Vagina (tissue), 2 donors: ENCODE data around the gene SPOCK1. TPM values are rescaled to one million over a fixed set of nuclear protein-coding genes. Genes with fewer than 3 reads are reported as not detected.

Source experiments
- DNase-seq, 2 donors: peaks; one replicate each; pipeline ENCODE4 v3.0.0-alpha.2; 2017; ENCODE audit errors: extremely low spot score in 2 of 2
- H3K27ac ChIP-seq: fragments of 200-600 bp; sonication (generic); one replicate; pipeline ENCODE4 v1.5.1; 2019
- H3K27me3 ChIP-seq: fragments of 200-600 bp; sonication (generic); one replicate; pipeline ENCODE4 v1.5.1; 2019
- H3K36me3 ChIP-seq, 2 donors: fragments of 200-600 bp; sonication (generic); one replicate each; pipeline ENCODE4 v1.5.1; 2017 to 2019
- H3K4me1 ChIP-seq: fragments of 200-600 bp; sonication (generic); one replicate; pipeline ENCODE4 v1.5.1; 2019
- H3K4me3 ChIP-seq, 2 donors: fragments of 200-600 bp; sonication (generic); 1 replicate in 1 of 2; 2 replicates in 1 of 2; pipeline ENCODE4 v1.5.1; 2016 to 2019
- H3K9me3 ChIP-seq: fragments of 200-600 bp; sonication (generic); one replicate; pipeline ENCODE4 v1.5.1; 2019
- CTCF ChIP-seq, 3 experiments: fragments of 450-650 bp in 2 of 3; fragments of 200-600 bp in 1 of 3; sonication (generic) in 1 of 3; IDR thresholded peaks; one replicate each; pipeline ENCODE4 v1.5.1; 2017 to 2019; ENCODE audit warnings: antibody characterized with exemption in 3 of 3, mild to moderate bottlenecking in 2 of 3, moderate library complexity in 2 of 3
- POLR2A ChIP-seq, 2 donors: fragments of 450-650 bp; IDR thresholded peaks; one replicate each; pipeline ENCODE4 v1.6.1; 2017; ENCODE audit warnings: antibody characterized with exemption in 2 of 2, mild to moderate bottlenecking in 2 of 2, moderate library complexity in 2 of 2
- POLR2AphosphoS5 ChIP-seq, 2 donors: sonication (generic); formaldehyde crosslinking; IDR thresholded peaks; one replicate each; pipeline ENCODE4 v1.9.0; 2017; ENCODE audit warnings: antibody characterized with exemption in 2 of 2, mild to moderate bottlenecking in 2 of 2, low read depth in 1 of 2; ENCODE audit not compliant: insufficient read depth in 1 of 2
- intact Hi-C: fragments of 100-400 bp; cut with DNase I; formaldehyde crosslinking; loops from one replicate; pipeline ENCODE4 v1.15.1; 2023
- total RNA-seq: library from RNA; depleted of rRNA; stranded (reverse); fragments of >200 nt; gene quantifications from one replicate; pipeline ENCODE4 v1.2.3, GENCODE V29; 2016

The SPOCK1 gene
- total RNA-seq, 1 donor from 2014 or later = 70.7 TPM

DNA sequence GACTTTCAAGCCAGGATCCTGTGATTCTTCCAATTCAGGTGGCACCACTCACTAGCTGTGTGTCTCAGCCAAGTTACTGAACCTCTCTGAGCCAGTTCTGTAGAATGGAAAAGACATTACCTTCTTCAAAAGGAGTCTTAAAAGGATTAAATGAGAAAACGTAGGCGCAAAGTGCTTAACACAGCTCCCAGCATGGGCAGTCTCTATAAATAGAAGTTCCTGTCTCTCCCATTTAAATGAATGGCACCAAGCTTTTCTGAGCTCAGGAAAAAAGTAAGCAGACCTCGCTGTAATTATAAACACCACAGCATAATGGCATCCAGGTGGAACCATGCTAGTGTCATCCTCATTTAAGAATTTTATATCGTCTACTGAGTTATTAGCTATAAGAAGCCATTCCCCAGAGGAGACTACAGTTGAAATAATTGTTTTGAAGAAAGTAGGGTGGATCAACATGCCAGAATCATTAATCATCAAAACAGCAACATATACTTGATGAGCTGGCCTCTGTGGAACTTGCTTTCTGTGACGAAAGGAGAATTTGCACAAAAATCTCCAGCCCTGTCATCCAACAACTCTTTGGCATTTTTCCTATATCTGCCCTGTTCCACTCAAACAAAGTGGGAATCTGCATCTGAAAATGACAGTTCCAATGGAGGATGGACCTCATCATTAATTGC is 188.9 kb downstream of the SPOCK1 start:
- no peak overlapping the region for H3K27ac ChIP-seq
- H3K4me1 ChIP-seq = peaks cover 9% of the 10 kb centered on the region
- TF ChIP-seq POLR2AphosphoS5 (IDR thresholded peaks at IDR 0.05; ENCODE audit: insufficient read depth in 1 of 2, low read depth in 1 of 2) (no peak), POLR2A (IDR thresholded peaks at IDR 0.05) (no peak)
- DNase-seq = no peak
- H3K27me3 ChIP-seq = no peaks in the 10 kb centered on the region
- no peak overlapping the region for H3K4me3 ChIP-seq
- no peaks in the 10 kb centered on the region for H3K9me3 ChIP-seq
- intact Hi-C loops = no loop called here
- H3K36me3 ChIP-seq = no peaks in the 10 kb centered on the region

DNA sequence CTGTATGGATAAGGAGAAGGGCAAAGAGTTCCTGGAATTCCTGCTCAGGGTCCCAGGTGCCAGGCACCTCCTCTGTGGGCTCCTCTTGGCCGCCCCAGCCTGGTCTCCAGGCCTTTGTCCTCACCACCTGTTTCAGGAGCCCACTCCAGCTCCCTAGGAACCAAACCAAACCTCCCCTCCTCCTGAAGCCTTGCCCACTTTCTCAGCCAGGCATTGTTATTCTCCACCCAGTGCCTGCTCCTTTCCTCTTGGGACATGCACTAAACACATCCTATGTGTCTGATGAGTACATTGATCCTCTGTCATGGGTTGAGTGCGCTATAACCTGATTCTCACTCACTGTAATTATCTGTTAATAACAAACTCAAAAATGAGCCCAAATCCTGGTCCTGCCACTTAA is 189.8 kb downstream of the SPOCK1 start:
- no peaks in the 10 kb centered on the region for H3K36me3 ChIP-seq
- intact Hi-C loops = no loop called here
- H3K9me3 ChIP-seq = no peaks in the 10 kb centered on the region
- H3K27me3 ChIP-seq = no peaks in the 10 kb centered on the region
- no peak for TF ChIP-seq POLR2AphosphoS5 (IDR thresholded peaks at IDR 0.05; ENCODE audit: insufficient read depth in 1 of 2, low read depth in 1 of 2)
- no peak for TF ChIP-seq CTCF (IDR thresholded peaks at IDR 0.05)
- no peak for TF ChIP-seq POLR2A (IDR thresholded peaks at IDR 0.05)
- H3K4me3 ChIP-seq = no peak overlapping the region
- H3K4me1 ChIP-seq = peaks cover 9% of the 10 kb centered on the region
- no peak overlapping the region for H3K27ac ChIP-seq
- DNase-seq = peak in 1 of 2 donors; percentile 58

GRCh38 chr5:137308311-137308710 is 190.8 kb downstream of the SPOCK1 start:
- H3K27me3 ChIP-seq = no peaks in the 10 kb centered on the region
- H3K9me3 ChIP-seq = no peaks in the 10 kb centered on the region
- DNase-seq = peak in 1 of 2 donors; percentile 47
- no peak overlapping the region for H3K4me3 ChIP-seq
- no peaks in the 10 kb centered on the region for H3K36me3 ChIP-seq
- no peak overlapping the region for H3K27ac ChIP-seq
- peaks cover 9% of the 10 kb centered on the region for H3K4me1 ChIP-seq
- intact Hi-C loops = no loop called here
- TF ChIP-seq POLR2A (IDR thresholded peaks at IDR 0.05) (no peak), CTCF (IDR thresholded peaks at IDR 0.05) (no peak), POLR2AphosphoS5 (IDR thresholded peaks at IDR 0.05; ENCODE audit: insufficient read depth in 1 of 2, low read depth in 1 of 2) (no peak)

DNA sequence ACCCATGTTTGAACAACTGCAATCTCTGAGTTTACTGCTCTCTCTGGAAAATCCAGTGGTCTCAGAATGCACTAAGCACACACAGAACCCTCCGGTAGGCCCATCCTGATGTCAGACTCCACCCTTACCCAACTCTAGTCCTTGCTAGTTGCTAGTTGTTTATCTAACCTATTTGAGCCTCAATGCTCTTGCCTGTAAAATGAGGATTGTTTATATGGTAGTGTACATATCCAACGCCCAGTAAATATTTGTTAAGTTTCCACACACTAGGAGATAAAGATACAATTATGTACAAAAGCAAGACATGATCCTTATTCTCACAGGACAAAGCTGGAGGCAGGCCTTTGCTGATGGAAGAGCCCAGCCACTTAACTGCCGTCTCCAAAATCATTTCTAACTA is 192.2 kb downstream of the SPOCK1 start:
- no peaks in the 10 kb centered on the region for H3K36me3 ChIP-seq
- TF ChIP-seq CTCF (IDR thresholded peaks at IDR 0.05) (no peak), POLR2AphosphoS5 (IDR thresholded peaks at IDR 0.05; ENCODE audit: insufficient read depth in 1 of 2, low read depth in 1 of 2) (no peak), POLR2A (IDR thresholded peaks at IDR 0.05) (no peak)
- H3K27ac ChIP-seq = no peak overlapping the region
- intact Hi-C loops = no loop called here
- peak in 1 of 2 donors; percentile 49 for DNase-seq
- H3K27me3 ChIP-seq = no peaks in the 10 kb centered on the region
- peaks cover 9% of the 10 kb centered on the region for H3K4me1 ChIP-seq
- no peaks in the 10 kb centered on the region for H3K9me3 ChIP-seq
- no peak overlapping the region for H3K4me3 ChIP-seq

DNA sequence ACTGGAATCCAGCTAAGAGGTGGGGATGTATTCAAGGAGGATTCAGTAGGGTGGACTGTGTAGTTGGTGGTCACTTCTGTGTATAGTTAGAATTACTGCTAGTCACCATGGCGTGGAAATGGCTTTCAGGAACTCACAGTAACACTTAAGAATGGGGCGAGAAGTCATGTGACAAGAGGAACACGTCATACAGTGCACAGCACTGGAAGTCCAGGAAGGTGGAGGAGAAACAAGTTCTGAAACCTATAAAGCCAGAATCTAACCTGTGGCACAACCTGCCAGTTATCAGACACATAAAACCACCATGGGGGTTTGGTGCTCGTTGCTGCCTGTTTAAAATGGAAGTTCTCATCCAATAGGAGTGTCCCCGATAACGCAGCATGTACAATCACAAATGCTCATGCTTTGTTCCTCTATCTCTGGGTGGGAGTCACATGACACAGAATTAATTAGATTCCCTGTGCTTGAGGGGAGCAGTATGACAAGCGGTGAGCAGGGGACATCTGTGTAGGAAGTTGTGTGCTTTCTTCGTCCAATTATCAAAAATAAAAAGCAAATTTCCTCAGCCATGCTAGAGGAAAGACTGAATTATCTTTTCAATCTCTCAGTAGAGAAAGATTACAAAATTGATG is 193.0 kb downstream of the SPOCK1 start:
- Histone ChIP-seq H3K27ac (no peak overlapping the region), H3K4me1 (peaks cover 9% of the 10 kb centered on the region), H3K36me3 (no peaks in the 10 kb centered on the region), H3K9me3 (no peaks in the 10 kb centered on the region), H3K4me3 (no peak overlapping the region), H3K27me3 (no peaks in the 10 kb centered on the region)
- intact Hi-C loops = no loop called here
- DNase-seq = peak in 1 of 2 donors; percentile 70
- TF ChIP-seq CTCF (IDR thresholded peaks at IDR 0.05) (no peak), POLR2A (IDR thresholded peaks at IDR 0.05) (no peak), POLR2AphosphoS5 (IDR thresholded peaks at IDR 0.05; ENCODE audit: insufficient read depth in 1 of 2, low read depth in 1 of 2) (no peak)
